Measurements from ENCODE around the gene TBCK. TPM values are rescaled to one million over a fixed set of nuclear protein-coding genes. Genes with fewer than 3 reads are reported as not detected.

The TBCK gene
- polyA plus RNA-seq (ENCODE audit: insufficient read length in 10 of 10), result 10 to 100 TPM; 20.5 to 35.6 (median 25.0) TPM
- long read RNA-seq, donor 1, result 0 reads
- long read RNA-seq, donor 2, partial matches to known transcripts, result 5 of 66 reads
- long read RNA-seq, donor 2, other reads (novel, unspliced or antisense), result 60 of 66 reads
- long read RNA-seq, donor 3, result 0 reads
- long read RNA-seq, donor 4, result 0 reads
- long read RNA-seq, donor 5, partial matches to known transcripts, result 0 of 1 reads
- long read RNA-seq, donor 5, other reads (novel, unspliced or antisense), result 0 of 1 reads
- long read RNA-seq, donor 6, partial matches to known transcripts, result 73 of 132 reads
- long read RNA-seq, donor 6, other reads (novel, unspliced or antisense), result 56 of 132 reads
- long read RNA-seq, donor 7, partial matches to known transcripts, result 0 of 1 reads
- long read RNA-seq, donor 7, other reads (novel, unspliced or antisense), result 0 of 1 reads
- long read RNA-seq, donor 8, partial matches to known transcripts, result 5 of 6 reads
- long read RNA-seq, donor 8, other reads (novel, unspliced or antisense), result 0 of 6 reads
- long read RNA-seq, donor 9, result 0 reads

DNA sequence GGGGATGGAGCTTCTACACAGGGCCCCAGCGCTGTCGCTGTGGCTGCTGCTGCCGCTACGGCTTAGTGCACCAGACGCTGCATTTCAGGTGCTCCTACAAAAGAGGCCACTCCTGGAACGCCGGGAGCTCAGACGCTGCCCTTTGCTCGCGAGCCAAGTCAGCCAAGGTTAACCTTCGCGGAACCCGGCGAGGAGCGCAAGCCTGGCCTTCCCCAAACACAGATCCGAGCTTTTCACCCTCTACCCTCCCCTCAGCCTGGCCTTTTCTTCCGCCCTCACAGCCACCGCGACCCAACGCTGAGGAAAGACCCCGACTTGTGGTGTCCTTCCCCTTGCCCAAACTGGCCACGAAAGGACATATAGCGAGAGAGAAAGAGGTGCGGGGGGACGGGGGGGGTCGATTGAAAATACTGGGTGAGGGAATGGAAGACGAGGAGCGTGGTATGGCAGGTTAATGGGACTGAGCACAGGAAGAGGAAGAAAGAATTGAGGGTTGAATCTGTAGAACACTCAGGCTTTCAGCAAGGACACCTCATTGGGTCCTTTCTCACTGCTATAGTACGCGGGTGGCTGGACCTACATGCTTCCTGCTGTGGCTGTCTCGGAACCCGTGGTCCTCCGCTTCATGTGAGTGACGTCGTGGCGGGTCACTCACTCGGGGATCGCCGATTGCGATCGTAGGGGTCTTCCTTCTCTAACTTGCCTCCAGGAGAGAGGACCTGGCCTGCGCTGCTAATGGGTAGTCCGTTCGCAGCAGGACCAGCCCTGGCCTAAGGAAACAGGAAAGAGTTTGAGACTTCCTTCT, at the start of gene TBCK, which contains the start of gene AIMP1:
Gene TBCK (minus strand): TSS at position 242 of the 805 bp plus-strand sequence. CDS start 7,249 bp downstream, outside the sequence.
Gene AIMP1 (plus strand): TSS at position 583 of the 805 bp plus-strand sequence. CDS start 8,460 bp downstream, outside the sequence.
- peak; percentile 96 to 99 (median 96) for DNase-seq

DNA sequence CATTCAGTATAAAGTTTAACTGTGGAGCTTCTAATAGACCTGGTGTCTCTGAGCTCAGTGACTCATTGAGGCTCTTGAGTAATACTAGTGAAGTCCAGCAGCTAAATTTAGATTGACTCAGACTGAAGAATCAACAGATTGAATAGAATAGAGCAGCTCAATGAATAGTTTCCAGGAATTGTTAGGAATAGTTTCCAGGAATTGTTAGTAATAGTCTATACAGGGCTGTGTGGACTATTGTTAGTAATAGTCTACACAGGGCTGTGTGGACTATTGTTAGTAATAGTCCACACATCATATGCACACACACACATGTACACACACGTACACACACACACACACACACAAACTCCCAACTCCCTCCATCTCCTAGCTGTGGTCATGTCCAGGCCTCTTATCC, 49.6 kb upstream of the TBCK start:
- DNase-seq, result peak; percentile 51 to 89 (median 70)

DNA sequence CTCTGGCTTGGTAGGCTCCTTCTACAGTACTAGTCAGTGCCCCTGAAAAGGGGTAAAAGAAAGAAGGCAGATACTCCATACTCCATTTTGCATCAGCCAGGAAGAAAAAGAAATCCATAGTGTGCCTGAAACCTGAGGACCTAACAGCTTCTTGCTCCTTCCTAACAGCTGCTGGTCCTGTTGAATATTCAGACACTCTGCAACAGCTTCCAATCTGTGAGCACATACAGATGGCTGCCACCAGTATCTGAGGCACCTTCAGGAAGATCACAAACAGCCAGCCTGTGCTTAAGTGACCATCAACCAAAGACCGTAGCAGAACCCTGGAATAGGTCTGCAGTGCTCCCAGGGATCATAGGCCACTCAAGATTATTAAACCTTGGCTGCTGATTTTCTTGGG, 48.3 kb upstream of the TBCK start:
- no peak for DNase-seq

DNA sequence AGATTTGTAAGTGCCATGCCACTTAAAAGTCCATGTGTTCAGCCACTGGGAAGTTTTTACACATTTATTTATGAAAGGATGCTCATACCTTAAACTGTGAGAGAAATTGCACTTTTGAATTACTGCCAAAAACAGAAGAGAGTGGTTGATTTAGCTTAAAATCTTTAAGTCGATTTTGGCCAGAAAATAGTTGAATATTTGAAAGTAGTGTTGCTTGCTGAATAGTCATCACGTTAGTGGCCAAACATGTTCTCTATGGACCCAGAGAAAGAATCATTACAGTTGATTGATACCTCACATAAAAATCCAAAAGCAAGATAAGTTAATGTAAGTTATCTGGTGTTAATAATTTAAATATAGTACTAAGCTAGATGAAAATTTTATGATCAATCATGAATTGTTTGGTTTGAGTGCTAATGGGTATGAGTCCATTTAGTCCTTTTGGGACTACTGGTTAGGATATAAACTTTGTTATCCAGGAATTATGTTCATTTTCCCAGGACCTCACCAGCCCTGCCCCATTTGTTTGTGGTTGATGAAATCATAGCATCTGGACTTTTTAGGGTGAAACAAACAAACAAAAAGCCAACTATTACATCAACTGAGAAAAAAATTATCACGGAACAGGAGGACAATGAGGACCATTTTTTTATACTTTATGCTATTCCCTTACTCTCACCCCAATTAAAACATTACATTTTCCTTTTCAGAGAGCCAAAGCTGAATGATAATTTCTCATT, 46.2 kb upstream of the TBCK start:
- DNase-seq, result peak in 1 of 3 donors; percentile 61

DNA sequence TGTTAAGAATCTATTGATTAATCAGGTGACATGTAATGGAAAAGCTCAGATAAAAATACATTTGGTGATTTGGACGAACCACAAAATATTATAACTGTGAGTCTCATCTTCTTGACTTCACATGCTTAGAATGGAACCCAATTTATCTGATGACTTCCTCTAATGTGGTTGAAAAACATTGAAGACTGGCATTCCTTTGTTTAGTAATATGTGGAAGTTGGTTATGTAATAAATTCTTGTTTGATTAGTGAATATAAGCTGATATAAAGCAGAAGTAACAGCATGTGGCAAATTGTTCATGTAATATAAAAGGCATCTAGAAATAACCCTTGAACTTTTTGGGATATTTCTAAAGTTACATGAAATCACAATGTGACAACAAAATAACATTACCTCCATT, 42.9 kb upstream of the TBCK start:
- DNase-seq, result peak in 1 of 3 donors; percentile 53

DNA sequence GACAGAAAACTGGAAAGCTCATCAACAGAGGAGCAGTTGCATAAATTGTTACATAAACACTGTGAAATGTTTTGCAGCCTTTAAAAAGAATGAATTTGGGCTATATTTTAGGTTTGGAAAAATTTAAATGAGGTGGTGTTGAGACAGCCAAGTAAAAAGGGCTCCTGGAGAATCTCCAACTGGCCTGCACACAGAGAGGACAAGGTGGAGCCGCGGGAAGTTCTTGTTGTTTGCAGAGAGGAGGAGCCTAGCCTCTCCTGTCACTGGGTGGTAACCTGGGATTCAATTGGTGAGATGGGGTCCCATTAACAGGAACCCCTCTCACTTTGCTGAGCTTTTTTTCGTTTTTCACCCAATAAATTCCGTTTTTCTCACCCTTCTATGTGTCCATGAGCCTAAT, 39.2 kb upstream of the TBCK start:
- DNase-seq, result peak in 2 of 3 donors; percentile 43 to 63

DNA sequence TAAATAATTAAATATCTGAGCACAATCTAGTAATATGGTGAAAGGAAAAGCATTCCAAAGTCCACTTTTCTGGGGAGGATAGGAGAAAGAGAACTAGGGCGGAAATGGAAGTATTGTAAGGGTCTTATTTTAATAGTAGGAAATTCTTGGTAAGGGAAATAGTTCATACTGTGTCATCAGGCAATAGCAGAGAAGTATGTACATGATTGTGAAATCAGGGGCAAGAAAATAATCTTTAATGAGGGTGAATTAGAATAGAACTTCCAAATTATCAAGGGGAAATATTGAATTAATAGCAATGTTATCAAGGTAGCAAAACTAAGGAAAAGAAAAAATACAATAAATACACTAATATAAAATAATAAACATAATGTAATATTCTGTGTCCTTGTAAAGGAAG, 37.8 kb upstream of the TBCK start:
- no peak for DNase-seq

DNA sequence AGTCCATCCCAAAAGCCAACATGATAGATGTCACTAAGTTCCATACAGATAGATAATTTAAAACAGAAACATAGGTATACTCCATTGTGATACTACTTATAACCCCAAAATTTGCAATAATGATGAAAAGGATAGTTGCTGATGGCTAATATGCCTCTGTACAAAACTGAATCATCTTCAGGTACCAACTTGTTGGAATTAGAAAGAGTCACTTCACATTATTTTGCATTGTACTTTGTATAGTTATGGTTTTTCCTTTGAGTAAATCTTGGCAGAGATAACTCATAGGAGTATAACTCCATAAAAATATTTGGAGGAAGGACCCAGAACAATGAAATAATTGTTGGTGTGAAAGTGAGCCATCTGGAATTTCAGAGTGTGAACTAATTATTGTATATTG, 35.0 kb upstream of the TBCK start:
- DNase-seq, result no peak

DNA sequence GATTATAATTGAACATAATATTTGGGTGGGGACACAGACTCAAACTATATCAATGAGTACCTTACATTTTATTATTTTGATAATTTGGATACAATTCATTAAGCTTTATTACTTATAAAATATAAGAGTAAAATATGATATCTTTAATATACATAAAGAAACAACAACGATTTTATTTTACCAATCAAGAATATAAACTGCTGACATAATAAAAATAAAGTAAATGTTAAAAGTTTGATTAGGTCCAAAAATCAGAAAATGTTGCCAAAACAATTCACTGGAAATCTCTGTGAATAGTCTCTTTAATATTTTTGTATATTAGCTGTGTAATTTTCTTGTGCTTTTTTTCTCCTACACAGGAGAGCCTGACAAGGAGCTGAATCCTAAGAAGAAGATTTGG, 31.2 kb upstream of the TBCK start:
- DNase-seq, result no peak

DNA sequence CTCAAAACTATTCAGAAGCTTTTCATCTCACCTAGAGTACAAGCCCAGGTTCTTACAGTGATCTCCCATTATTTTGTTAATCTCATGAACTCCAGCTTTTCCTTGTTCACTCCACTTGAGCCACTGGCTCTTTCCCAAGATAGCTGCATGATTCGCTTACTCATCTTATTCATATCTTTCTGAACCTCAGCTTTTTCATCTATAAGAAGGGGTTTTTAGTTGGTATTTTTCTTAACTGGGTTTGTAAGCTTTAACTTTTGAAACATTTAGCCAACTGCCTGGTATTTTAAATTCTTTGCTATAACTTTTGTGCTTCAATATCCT, 28.6 kb upstream of the TBCK start:
- no peak for DNase-seq

DNA sequence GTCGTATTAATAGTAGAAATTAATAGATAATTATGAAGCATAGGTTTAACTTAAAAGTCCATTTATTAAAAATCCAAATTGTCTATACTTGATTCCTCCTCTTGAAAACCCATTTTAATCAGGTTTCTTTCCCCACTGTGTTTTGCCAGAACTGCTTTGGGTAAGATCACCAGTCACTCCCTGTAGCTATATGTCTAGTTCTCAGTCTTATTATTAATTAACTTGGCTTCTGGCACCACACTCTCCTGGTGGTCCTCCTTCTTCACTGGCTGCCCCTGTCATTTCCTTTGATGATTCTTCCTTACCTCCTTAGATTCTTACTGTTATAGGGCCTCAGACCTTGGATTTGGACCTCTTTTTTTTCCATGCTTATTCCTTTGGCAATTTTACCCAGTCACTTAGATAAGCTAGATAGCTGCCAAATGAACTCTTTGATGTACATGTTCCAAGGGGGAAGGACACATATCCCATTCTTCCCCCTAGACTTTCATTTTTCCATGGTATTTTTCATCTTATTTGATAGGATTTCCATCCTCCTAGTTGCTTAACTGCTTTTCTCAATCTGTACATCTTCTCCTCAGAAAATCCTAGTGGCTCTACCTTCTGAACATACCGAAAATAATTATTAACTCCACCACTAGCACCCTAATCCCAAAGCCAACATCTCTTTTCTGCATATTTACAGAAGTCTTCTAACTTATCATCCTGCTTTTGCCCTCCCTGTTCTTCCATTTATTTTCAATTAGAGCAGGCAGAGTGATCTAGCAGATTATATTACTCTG, 28.0 kb upstream of the TBCK start:
- DNase-seq, result no peak

DNA sequence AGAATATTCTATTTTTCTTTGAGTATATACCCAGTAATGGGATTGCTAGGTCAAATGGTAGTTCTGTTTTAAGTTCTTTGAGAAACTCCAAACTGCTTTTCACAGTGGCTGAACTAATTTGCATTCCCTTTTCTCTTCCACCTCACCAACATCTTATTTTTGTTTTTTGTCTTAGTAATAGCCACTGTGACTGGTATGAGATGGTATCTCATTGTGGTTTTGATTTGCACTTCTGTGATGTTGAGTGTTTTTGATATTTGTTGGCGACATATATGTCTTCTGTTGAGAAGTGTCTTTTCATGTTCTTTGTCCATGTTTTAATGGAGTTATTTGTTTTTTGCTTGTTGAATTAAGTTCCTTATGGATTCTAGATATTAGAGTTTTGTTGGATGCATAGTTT, 24.8 kb upstream of the TBCK start:
- DNase-seq, result no peak

DNA sequence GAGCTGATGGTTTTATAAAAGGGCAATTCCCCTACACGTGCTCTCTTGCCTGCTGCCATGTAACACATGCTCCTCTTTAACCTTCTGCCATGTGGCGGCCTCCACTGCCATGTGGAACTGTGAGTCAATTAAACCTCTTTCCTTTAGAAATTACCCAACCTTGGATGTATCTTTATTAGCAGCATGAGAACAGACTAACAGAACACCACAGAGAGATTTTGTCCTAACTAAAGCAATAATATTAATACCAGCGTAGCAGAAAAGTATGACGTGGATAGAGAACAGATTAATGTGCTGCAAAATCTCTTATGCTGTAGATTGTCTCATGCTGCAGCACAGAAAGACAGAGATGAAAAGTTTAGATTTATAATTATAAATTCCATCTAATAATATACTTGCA, 23.4 kb upstream of the TBCK start:
- no peak for DNase-seq

DNA sequence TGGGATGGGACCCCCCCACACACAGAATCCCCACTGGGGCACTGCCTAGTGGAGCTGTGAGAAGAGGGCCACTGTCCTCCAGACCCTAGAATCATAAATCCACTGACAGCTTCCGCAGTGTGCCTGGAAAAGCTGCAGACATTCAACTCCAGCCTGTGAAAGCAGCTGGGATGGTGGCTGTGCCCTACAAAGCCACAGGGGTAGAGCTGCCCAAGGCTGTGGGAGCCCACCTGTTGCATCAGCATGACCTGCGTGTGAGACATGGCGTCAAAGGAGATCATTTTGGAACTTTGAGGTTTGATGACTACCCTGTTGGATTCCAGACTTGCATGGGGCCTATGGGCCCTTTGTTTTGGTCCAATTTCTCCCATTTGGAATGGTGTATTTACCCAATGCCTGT, 22.7 kb upstream of the TBCK start:
- DNase-seq, result no peak

DNA sequence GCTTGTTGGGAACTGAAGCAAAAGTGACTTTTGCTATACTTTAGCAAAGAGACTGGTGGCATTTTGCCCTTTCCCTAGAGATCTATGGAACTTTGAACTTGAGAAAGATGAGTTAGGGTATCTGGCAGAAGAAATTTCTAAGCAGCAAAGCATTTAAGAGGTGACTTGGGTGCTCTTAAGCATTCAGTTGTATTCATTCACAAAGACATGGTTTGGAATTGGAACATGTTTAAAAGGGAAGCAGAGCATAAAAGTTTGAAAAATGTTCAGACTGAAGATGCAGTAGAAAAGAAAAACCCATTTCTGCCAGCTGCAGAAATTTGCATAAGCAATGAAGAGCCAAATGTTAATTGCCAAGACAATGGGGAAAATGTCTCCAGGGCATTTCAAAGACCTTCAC, 21.9 kb upstream of the TBCK start:
- no peak for DNase-seq

DNA sequence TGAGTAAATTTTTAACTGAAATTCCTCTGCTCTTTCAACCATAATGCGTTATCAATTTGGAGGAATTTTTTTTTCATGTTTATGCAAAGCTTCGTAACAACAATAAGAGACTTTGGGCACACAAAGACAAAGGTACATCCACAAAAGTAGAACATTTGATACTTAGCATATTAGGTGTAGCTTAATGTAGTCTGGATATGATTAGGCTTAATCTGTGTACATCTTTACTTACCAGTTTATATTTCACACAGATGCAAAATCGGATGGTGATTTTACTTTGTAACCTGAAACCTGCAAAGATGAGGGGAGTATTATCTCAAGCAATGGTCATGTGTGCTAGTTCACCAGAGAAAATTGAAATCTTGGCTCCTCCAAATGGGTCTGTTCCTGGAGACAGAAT, 20.6 kb upstream of the TBCK start:
- no peak for DNase-seq

DNA sequence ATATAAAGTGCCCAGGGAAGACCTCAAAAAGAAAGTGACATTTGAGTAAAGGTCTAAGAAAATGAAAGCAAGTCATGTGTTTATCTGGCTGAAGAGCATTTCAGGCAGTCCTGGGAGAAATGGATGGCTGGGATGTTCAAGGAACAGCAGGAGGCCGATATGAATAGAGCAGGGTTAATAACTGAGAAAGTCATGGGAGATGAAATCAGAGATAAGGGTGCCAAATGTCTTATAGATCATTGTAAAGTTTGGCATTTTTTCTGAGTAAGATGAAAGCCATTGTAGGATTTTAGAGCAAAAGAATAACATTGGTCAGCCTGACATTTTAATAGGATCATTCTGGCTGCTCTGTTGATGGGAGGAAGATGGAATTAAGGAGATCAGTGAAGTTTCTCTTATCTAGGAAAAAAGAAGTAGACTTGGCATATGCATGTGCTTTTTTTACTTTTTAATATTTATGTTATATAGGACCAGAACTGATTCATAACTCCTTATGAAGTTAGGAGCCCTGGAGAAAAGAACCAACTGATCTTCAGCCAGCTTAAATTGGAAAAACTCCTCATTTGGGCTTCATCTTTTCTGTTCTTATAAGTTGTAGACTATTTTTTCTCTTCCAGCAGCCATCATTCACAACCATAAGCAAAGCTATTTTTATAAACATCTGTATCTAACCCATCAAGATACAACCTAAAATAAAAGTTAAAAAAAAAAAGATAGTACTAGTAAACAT, 18.9 kb upstream of the TBCK start:
- DNase-seq, result peak in 2 of 3 donors; percentile 28 to 71

DNA sequence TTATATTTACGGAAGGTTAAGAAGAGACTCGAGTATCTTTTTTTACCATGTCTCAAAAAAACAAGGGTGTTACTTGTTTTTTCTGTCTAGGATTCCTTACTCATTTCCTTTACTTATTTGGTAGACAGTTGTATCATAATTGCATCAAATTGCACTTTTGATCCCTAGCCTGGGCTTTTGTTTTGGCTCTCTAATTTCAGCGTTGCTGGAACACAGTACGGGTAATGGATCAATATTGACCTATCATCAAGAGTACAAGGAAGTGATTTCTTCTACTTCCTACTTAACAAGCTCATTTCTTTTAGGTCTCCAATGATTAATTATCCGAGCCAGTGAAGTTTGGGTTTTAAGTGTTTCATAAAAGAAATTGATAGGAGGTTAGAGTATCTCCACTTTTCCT, 17.2 kb upstream of the TBCK start:
- DNase-seq, result no peak

DNA sequence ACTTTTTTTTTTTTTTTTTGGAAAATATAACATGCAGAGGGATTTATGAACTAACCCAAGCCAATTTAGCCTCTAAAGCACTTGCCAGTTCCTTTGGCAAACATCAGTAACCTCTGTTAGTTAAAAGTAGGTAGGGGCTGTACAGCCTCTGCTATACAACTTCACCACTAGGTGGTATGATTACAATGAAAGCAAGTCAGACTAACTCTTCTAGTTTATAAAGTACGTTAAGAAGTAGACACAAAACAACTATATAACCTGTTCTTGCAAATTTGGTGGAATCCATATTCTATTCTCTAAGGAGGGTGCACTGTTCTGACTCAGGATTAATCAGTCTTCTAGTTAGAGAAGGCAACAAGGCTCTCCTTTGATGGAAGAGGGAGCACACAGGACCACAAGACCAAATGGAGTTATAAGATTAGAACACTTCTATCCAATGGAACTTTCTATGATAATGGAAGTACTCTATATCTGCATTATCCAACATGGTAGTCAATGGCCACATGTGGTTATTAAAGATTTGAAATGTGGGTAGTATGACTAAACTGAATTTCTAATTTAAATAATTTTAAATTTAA, 13.1 kb upstream of the TBCK start:
- peak; percentile 15 to 69 (median 34) for DNase-seq

DNA sequence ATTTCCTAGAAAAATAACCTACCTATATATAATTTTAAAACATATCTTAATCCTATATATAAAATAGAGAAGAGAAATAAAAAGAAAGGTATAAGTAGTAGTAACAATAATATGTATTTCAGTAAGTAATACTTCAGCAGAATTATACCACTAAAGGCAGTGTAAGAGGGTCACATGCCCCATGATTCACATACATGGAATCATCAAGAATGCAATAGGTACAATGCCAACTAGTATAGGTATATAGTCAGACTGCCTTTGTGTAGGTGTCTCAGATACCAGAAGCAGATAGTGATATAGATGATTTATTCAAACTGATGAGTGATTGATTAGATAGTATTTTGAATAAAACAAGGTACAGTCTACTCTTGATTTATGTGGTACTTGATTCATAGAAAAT, 9.8 kb upstream of the TBCK start:
- DNase-seq, result no peak

Measured in muscle of back (tissue), 13 donors.